Spleen (tissue), 11 donors: ENCODE data around the gene AURKAIP1. TPM values are rescaled to one million over a fixed set of nuclear protein-coding genes. Genes with fewer than 3 reads are reported as not detected.
A peak's percentile ranks its signal among the peaks of the same experiment; 100 is the strongest.

Experiments used
- DNase-seq: peaks from one replicate; pipeline ENCODE4 v3.0.0-alpha.2; 2020
- H3K27ac ChIP-seq, 8 donors: fragments of 200-600 bp; sonication (generic) in 7 of 8; 1 replicate in 4 of 8; 2 replicates in 4 of 8; pipeline versions ENCODE4 v1.5.0 to v1.8.0; 2016 to 2021; ENCODE audit warnings: inconsistent platforms in 4 of 8, mild to moderate bottlenecking in 4 of 8, moderate library complexity in 1 of 8
- H3K27me3 ChIP-seq, 7 donors: fragments of 200-600 bp; sonication (generic) in 6 of 7; replicated peaks in 1 of 7; 1 replicate in 4 of 7; 2 replicates in 3 of 7; pipeline versions ENCODE4 v1.5.0 to v1.8.0; 2016 to 2021; ENCODE audit warnings: inconsistent platforms in 3 of 7, mild to moderate bottlenecking in 1 of 7
- H3K36me3 ChIP-seq, 6 donors: fragments of 200-600 bp; sonication (generic) in 5 of 6; 1 replicate in 4 of 6; 2 replicates in 2 of 6; pipeline versions ENCODE4 v1.5.0 to v1.8.0; 2016 to 2021; ENCODE audit warnings: inconsistent platforms in 2 of 6
- H3K4me1 ChIP-seq, 6 donors: fragments of 200-600 bp; sonication (generic) in 5 of 6; 1 replicate in 3 of 6; 2 replicates in 3 of 6; pipeline versions ENCODE4 v1.5.0 to v1.8.0; 2016 to 2021; ENCODE audit warnings: inconsistent platforms in 3 of 6
- H3K4me3 ChIP-seq, 8 donors: fragments of 200-600 bp; sonication (generic) in 7 of 8; 1 replicate in 4 of 8; 2 replicates in 4 of 8; pipeline versions ENCODE4 v1.5.0 to v1.8.0; 2016 to 2021; ENCODE audit warnings: inconsistent platforms in 4 of 8, mild to moderate bottlenecking in 4 of 8, moderate library complexity in 2 of 8
- H3K9me3 ChIP-seq, 8 donors: fragments of 200-600 bp; sonication (generic) in 7 of 8; 1 replicate in 4 of 8; 2 replicates in 4 of 8; pipeline versions ENCODE4 v1.5.0 to v1.8.0; 2016 to 2021; ENCODE audit warnings: inconsistent platforms in 4 of 8
- POLR2A ChIP-seq, 3 donors: fragments of 450-650 bp; IDR thresholded peaks; one replicate each; pipeline ENCODE4 v1.5.1; 2017; ENCODE audit warnings: antibody characterized with exemption in 3 of 3, mild to moderate bottlenecking in 1 of 3
- POLR2AphosphoS5 ChIP-seq, 3 donors: sonication (generic); formaldehyde crosslinking; IDR thresholded peaks; one replicate each; pipeline ENCODE4 v1.5.1; 2017; ENCODE audit warnings: antibody characterized with exemption in 3 of 3
- WGBS, 5 donors: extraction: QIAGEN DNeasy Blood & Tissue Kit in 3 of 5; methylation state at CpG; one replicate each; pipeline versions ENCODE4 v1.1.5 to v1.1.7; 2013 to 2018; 5-methylcytosine and 5-hydroxymethylcytosine counted together
- intact Hi-C: fragments of 100-400 bp; cut with DNase I; formaldehyde crosslinking; loops from one replicate; pipeline ENCODE4 v1.15.0; 2023; ENCODE audit warnings: low total_unique reads
- polyA plus RNA-seq, 3 donors: library from polyadenylated mRNA; stranded (reverse); fragments of 200-250 nt; gene quantifications; one replicate each; pipeline ENCODE4 v1.2.1, GENCODE V29; 2013
- total RNA-seq, 7 donors: library from RNA; depleted of rRNA in 3 of 7; stranded (reverse); fragments of >200 nt in 3 of 7; fragmentation: NEBNext Ultra II Directional in 4 of 7; extraction: Animal tissue kit (Norgen Biotek cat#: 25700) in 4 of 7; gene quantifications; one replicate each; pipeline versions ENCODE4 v1.1.0 to v1.2.1, GENCODE V29; 2016 to 2021
- TF ChIP-seq, protein P1 (sequence below), 11 experiments: fragments of 200-600 bp in 7 of 11; fragments of 450-650 bp in 4 of 11; sonication (generic) in 4 of 11; IDR thresholded peaks in 8 of 11; conservative IDR thresholded peaks in 3 of 11; 1 replicate in 7 of 11; 2 replicates in 4 of 11; pipeline versions ENCODE4 v1.4.0 to v1.8.0; 2016 to 2021; ENCODE audit warnings: antibody characterized with exemption in 11 of 11, inconsistent platforms in 4 of 11, mild to moderate bottlenecking in 1 of 11
- donor health status: healthy with polysubstance abuse.
- donor health status: DM: no; HTN: no; CAD: no; lungs with moderate emphysema.
- donor health status: DM: no; HTN: no; CAD: no.
- donor health status: Bipolar disorder and iron deficiency.
- donor health status: healthy.
- donor health status: DM: no; HTN: no; CAD: no.
- donor health status: DM: yes; HTN: yes; CAD: no.

Gene AURKAIP1
- total and polyA plus RNA-seq, 10 donors = 61.3 to 174 (median 80.0) TPM

DNA sequence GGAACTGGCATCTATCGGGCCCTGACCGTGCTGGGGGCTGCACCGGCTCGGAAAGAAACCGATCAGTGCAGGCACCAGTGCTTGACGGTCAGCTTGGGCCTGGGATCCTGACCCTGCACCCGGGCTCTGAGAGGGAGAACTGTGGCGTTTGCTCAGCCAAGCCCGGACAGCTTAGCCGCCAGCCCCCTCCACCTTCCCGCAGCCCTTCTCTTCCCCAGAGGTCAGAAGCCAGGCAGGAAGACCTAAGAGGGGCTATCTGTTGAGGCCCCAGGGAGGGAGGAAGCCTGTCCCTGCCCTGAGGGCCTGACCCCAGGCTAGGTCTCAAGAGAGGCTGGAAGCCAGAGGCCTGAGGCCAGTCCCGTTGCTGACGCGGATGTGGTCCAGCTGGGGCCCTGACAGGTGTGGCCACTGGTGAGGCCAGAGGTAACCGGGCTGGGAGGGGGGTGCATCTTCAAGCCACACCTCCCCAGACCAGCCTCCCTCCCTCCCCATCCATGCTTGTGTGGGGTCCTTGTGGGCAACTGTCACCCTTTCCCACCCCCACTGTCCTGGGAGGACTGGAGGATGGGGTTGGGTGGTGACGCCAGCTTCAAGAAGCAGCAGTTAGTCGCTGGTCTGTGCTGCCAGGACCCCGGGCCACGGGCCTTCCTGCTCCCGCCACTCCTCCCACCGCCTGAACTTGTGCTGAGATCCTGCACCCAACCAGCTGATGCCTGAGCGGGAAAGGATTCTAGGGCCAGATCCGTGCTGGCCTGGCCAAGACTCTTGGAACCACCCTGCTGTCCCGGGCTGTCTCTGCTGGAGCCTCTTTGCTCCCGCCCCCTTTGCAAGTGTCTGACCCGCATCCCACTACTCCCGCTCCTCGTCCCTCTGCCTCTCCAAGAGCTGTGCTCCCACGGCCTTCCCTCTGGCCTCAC lies 23.2 kb downstream of the AURKAIP1 start:
- Histone ChIP-seq H3K36me3 (peaks cover 0 to 26% (median 0%) of the 10 kb centered on the region in 6 donors), H3K27me3 (peaks cover 4 to 55% (median 36%) of the 10 kb centered on the region in 7 donors), H3K4me3 (peak overlapping the region in 1 of 8 donors; percentile 35), H3K9me3 (no peaks in the 10 kb centered on the region), H3K27ac (peak overlapping the region in 7 of 8 donors; percentile 14 to 57 (median 40)), H3K4me1 (peaks cover 12 to 74% (median 63%) of the 10 kb centered on the region in 6 donors)
- intact Hi-C loops = no loop called here
- TF ChIP-seq POLR2AphosphoS5 (IDR thresholded peaks at IDR 0.05) (peak in 2 of 3 donors; percentile 37 to 57), POLR2A (IDR thresholded peaks at IDR 0.05) (no peak)
- TF ChIP-seq, protein P1, sequence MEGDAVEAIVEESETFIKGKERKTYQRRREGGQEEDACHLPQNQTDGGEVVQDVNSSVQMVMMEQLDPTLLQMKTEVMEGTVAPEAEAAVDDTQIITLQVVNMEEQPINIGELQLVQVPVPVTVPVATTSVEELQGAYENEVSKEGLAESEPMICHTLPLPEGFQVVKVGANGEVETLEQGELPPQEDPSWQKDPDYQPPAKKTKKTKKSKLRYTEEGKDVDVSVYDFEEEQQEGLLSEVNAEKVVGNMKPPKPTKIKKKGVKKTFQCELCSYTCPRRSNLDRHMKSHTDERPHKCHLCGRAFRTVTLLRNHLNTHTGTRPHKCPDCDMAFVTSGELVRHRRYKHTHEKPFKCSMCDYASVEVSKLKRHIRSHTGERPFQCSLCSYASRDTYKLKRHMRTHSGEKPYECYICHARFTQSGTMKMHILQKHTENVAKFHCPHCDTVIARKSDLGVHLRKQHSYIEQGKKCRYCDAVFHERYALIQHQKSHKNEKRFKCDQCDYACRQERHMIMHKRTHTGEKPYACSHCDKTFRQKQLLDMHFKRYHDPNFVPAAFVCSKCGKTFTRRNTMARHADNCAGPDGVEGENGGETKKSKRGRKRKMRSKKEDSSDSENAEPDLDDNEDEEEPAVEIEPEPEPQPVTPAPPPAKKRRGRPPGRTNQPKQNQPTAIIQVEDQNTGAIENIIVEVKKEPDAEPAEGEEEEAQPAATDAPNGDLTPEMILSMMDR (IDR thresholded peaks at IDR 0.05 in 8 of 11, conservative IDR thresholded peaks at IDR 0.05 in 3 of 11) = no peak
- DNase-seq = no peak
- 71 to 80% (median 74%) methylated on average over 28 to 29 of the region's 29 CpGs for WGBS, 5 donors

DNA sequence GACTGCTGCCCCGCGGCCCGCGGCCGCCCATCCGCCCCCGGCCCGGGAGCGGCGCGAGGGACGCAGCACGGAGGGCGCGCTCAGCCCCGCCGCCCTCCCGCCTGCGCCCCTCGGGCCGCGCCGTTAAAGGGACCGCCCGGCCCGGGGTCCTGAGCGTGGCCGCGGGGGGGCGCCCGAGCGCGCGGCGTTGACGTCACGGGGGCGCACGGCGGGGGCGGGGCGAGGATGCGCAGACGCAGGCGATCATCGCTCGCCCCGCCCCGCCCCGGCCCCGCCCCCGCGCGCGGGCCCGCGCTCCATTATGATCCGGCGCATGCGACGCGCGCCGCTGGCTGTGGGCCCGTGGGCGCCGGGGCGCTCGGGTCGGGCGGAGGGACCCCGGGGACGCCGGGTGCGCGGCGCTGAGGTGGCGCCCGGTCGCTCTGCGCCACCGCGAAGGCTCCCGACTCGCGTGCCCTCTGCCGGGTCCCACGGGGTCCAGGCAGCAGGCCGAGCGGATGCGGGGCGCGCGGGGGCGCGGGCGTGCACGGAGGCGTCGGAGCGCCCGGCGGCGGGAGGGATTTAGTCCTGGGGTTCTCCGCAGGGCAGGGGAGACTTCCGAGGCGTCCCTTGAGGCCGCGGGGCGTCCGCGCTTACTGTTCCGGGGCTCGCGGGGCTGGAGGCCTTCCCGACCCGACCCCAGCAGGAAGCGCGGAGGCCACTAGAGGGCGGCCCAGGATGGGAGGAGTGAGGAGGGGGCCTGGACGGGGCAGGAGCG lies 25.6 kb downstream of the AURKAIP1 start, which contains the start of gene DVL1:
TSS of gene DVL1 (minus strand) at position 163 of the 757 bp plus-strand sequence. CDS start 353 bp downstream, outside the sequence.
- Histone ChIP-seq H3K4me3 (peak within 1 kb of the TSS; percentile 59 to 91 (median 68)), H3K36me3 (peaks cover 0 to 18% (median 0%) of the 10 kb centered on the region in 6 donors), H3K4me1 (peaks cover 19 to 74% (median 62%) of the 10 kb centered on the region in 6 donors), H3K27ac (peak within 1 kb of the TSS; percentile 72 to 93 (median 88)), H3K27me3 (peaks cover 4 to 32% (median 21%) of the 10 kb centered on the region in 7 donors), H3K9me3 (no peaks in the 10 kb centered on the region)
- 0 to 1% (median 0%) methylated on average over 10 to 122 of the region's 122 CpGs for WGBS, 5 donors
- TF ChIP-seq POLR2AphosphoS5 (IDR thresholded peaks at IDR 0.05) (peak in 2 of 3 donors; percentile 64 to 71), POLR2A (IDR thresholded peaks at IDR 0.05) (no peak)
- TF ChIP-seq, protein P1 (IDR thresholded peaks at IDR 0.05 in 8 of 11, conservative IDR thresholded peaks at IDR 0.05 in 3 of 11) = peak in 9 of 11 experiments; percentile 25 to 64 (median 51)
- intact Hi-C loops = no loop called here
- peak; percentile 95 for DNase-seq

DNA sequence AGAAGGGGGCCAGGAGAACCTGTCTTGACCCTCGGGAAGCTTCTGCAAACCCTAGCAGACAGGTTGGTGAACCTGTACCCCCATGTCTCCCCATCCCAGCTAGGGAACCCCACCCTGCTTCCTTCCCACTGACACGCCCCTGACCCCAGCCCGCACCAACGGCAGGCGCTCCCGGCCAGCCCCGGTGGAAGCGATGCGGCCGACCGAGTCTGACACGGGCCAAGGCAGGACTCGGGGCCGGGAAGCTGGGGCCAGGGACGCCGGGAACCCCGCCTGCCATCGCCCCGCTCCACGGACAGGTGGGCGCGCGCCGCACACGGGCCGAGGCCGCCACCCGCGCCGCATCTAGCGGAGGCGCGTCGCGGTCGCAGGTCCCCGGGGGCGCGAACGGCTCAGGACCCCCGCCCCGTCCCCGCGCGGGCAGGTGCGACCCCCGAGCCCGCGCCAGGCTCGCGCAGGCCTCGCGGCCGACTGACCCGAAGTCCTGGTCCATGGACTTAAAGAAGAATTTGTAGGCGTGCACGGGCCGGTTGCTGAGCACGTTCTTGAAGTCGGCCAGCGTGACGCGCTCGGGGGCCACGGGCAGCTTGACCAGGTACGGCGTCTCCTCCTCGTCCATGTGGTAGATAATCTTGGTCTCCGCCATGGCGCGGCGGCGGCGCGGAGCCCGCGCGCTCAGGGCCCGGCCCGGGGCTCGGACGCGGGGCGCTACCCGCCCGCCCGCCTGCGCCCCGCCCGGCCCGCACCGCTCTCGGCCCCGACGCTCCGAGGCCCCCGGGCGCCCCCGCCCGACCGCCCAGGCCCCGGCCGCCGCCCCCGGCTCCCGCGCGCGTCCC lies 26.4 kb downstream of the AURKAIP1 start:
- Histone ChIP-seq H3K27ac (peak overlapping the region; percentile 2 to 93 (median 74)), H3K36me3 (peaks cover 0 to 10% (median 0%) of the 10 kb centered on the region in 6 donors), H3K27me3 (peaks cover 4 to 24% (median 13%) of the 10 kb centered on the region in 7 donors), H3K4me3 (peak overlapping the region; percentile 58 to 91 (median 68)), H3K9me3 (no peaks in the 10 kb centered on the region), H3K4me1 (peaks cover 19 to 69% (median 54%) of the 10 kb centered on the region in 6 donors)
- DNase-seq = peak; percentile 90
- WGBS, 5 donors = 0 to 1% (median 1%) methylated on average over 21 to 109 of the region's 109 CpGs
- intact Hi-C loops = no loop called here
- TF ChIP-seq, protein P1 (IDR thresholded peaks at IDR 0.05 in 8 of 11, conservative IDR thresholded peaks at IDR 0.05 in 3 of 11) = no peak
- TF ChIP-seq POLR2AphosphoS5 (IDR thresholded peaks at IDR 0.05) (peak in 2 of 3 donors; percentile 47 to 67), POLR2A (IDR thresholded peaks at IDR 0.05) (no peak)
